HG02678 (cell line): ENCODE measurements around the gene LRRC27.
"Not testable (repeated sequence)": the region's sequence is repeated elsewhere in the genome, so short reads cannot be mapped to it uniquely, and the experiment has no call there.

Source experiments
- ATAC-seq: cut with Tn5 transposase; IDR thresholded peaks from one replicate; pipeline ENCODE4 v1.9.1; 2021; ENCODE audit warnings: mild to moderate bottlenecking, moderate library complexity; ENCODE audit not compliant: unreplicated experiment

Gene LRRC27

DNA sequence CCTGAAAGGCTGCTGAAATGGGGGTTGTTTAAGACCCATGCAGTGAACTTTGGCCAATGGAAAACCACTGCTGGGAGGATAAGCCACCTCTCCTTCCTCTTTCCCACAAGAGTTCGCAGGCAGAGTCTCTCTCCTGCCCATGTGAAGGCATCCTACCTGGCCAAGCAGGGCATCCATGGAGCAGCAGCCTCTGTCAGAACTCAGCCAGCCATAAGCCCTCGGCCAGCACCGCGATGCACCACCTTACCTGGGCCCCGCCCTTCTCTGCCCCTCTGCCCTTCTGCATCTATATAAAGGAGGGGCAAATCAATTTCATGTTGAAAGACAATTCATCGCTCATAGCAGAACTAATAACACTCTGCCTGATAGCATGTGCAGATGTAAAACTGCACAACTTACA, 18.1 kb upstream of the LRRC27 start:
- ATAC-seq, result no peak

DNA sequence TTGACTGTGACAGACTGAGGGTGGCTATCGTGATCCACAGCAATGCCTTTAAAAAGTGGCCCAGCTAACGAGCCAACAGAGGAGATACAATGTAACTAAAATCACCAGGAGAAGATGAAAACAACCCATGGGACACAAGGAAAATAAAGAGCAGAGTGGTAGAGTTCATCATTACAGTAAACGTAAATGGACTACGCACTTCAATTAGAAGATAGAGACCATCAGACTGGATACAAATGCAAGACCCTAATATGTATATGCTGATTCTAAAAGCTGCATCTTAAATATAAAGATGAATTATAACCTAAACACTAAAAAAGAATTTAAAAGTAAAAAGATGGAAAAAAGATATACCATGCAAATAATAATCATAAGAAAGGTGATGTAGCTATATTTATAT, 17.7 kb upstream of the LRRC27 start:
- ATAC-seq, result no peak

DNA sequence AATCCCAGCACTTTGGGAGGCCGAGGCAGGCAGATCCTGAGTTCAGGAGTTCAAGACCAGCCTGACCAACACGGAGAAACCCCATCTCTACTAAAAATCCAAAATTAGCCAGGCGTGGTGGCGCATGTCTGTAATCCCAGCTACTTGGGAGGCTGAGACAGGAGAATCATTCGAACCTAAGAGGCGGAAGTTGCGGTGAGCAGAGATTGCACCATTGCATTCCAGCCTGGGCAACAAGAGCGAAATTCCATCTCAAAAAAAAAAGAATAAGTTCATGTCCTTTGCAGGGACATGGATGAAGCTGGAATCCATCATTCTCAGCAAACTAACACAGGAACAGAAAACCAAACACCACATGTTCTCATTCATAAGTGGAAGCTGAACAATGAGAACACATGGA, 17.1 kb upstream of the LRRC27 start:
- ATAC-seq, result not testable (repeated sequence)

DNA sequence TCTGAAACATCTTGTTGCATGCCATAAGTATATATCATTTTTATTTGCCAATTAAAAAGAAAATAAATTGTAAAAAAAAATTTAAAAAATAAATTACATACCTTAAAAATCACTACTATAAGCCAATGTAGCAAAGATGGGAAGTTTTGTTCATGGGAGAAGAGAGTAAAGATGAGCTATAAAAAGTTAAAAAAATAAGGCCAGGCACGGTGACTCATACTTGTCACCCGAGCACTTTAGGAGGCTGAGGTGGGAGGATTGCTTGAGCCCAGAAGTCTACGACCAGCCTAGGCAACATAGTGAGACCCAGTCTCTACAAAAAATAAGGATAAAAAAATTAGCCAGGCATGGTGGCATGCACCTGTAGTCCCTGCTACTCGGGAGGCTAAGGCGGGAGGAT, 15.9 kb upstream of the LRRC27 start:
- ATAC-seq, result no peak

DNA sequence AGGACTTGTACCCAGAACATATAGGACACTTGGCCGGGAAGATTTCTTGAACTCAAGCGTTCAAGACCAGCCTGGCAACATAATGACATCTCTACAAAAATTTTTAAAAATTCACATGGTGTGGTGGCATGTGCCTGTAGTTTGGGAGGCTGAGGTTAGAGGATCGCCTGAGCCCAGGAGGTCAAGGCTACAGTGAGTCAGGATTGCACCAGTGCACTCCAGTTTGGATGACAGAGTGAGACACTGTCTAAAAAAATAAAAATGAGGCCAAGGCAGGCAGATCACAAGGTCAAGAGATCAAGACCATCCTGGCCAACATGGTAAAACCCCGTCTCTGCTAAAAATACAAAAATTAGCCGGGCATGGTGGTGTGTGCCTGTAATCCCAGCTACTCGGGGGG, 14.5 kb upstream of the LRRC27 start:
- not testable (repeated sequence) for ATAC-seq

DNA sequence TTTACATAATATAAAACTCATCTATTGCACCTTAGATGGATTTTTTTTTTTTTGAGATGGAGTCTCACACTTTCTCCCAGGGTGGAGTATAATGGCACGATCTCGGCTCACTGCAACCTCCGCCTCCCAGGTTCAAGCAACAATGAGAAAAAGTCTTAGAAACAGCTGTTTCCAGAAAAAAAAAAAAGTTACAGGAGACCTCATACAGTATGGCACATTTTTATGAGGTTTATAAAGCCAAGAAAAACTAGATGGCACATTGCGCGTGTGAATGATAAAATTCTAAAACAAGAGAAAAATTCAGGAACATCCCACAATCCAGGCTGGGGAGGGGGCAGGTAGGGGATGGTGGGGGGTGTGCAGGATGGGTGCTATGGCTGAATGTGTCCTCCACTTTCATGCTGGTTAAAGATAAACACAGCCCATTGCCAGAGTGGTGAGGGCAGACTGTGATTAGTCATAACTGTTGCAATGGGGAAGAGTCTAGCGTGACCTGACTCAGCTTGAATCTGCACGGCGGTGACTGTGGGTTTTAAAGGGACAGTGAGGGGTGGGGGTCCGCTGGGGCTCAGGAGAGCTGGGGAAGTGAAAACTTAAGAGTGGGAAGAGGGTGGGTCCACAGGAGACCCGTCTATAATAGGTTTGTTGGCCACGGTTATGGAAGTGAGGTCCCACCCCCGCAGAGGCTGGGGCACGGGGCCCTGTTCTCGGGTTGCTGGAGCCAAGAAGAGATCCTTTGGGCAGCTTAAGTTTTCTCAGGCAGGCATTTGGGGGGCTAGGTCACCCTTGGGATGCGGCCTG, 11.9 kb upstream of the LRRC27 start:
- peak; percentile 99 for ATAC-seq

DNA sequence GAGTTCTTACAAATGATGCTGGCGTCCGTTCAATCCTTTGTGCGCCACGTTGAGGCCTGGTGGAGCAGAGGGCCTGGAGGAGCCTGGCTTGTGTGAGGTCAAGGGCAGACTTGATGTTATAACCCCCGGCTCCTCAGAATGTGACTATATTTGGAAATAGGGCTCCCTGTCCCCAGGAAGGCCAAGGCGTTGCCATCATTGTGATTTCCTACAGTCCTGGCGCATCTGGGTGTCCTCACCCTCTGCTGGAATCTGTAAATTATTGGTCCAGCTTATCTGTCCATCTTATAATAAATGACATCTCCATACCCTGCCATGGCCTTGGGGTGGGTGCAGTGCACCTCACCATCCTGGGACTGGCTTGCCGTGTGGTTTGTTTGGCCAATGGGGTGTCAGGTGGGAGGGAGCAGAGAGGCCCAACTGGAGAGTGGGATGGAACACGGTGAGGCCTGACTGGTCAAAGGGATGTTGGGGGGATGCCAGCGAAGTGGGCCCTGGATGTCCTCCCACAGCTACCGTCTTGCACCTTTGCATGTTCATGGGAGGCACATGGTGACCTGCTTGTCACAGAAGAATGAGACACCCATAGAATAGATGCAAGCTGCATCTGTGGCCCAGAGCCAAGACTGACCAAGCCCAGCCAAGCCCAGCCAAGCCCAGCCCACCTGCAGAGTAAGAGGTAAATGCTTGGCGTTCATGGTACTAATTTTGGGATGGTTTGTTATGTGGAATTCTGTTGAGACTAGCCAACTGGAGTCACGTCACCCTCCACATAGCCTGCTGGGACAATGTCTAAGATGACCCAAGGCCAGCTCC, 11.1 kb upstream of the LRRC27 start:
- ATAC-seq, result no peak

DNA sequence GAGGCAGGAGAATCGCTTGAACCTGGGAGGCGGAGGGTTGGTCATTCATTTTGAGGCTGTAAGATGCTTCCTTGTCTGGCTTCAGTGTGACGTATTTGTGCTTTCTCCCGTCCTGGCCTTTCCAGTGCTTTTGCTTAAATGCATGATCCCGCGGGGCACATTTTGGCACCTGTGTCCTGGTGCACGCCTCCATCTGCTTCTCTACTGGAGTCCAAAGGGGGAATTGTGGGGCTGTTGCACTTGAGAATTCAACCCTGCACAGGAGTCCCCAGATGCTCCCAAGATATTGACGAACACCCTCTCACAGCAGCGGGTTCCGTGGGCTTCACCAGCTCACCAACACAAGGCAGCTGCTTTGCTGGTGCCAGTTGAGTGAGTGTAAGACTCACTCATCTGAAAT, 10.3 kb upstream of the LRRC27 start:
- ATAC-seq, result no peak

DNA sequence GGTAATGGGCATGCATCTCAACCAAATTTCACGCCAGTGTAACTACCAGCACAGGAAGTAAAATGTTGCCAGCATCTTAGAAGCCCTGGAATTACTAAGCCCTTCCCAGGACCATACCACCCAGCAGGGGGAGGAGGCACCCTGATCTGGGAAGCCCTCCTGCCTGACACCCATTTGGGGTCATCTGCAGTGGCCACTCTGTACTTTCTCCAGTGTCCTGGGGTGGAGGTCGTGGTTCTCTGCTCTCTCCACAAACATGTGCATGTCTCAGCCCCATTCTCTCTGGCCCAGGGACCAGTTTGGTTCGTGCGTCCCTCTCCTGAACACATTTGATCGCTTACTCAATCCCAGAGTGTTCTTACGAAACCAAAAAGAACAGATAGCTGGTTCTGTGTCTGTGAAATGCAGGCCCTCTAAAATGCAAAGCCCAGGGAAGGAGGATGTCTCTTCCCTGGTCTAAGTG, 9.4 kb upstream of the LRRC27 start:
- no peak for ATAC-seq

DNA sequence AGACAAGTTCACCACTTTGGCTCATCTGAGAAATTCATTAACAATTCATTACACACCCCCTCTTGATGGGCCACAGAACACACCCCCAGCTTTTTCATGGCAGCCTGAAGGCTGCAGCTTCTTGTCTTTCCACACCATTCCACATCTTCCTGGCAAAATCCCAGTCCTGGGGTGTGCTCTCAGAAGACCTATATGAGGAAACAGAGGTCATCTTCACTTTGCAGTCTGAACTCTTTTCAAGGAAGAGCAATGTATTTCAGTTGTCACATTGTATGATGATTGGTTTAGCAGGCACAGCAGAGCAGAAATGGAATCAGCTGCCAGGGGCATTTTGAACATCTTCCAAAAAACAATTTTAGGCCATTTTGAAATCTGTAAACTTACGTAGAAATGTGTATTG, 7.8 kb upstream of the LRRC27 start:
- ATAC-seq, result no peak

DNA sequence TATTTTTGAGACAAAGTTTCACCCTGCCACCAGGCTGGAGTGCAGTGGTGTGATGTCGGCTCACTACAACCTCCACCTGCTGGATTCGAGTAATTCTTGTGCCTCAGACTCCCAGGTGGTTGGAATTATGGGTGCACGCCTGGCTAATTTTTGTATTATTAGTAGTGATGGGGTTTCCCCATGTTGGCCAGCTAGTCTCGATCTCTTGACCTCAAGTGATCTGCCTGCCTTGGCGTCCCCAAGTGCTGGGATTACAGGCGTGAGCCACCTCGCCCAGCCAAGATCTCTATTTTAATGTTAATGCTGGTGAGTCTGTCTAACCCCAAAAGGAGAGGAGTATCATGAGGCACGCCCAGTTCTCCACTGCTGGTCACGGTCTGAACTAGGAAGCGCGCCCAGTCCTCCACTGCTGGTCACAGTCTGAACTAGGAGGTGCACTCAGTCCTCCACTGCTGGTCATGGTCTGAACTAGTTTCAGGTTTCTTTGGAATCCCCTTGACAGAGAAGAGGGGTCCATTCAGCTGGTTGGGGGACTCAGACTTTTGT, 5.6 kb upstream of the LRRC27 start:
- ATAC-seq, result no peak

DNA sequence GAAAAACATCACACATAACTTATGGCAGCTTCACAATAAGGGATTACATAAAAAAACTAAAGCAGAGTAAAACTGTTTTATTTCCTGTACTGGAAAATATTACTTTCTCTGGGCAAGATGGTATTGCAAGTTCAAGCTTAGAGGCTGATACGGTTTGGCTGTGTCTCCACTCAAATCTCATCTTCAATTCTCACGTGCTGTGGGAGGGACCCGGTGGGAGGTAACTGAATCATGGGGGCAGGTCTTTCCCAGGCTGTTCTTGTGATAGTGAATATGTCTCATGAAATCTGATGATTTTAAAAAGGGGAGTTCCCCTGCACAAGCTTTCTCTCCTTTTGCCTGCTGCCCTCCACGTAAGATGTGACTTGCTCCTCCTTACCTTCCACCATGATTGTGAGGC, 5.1 kb upstream of the LRRC27 start:
- no peak for ATAC-seq

DNA sequence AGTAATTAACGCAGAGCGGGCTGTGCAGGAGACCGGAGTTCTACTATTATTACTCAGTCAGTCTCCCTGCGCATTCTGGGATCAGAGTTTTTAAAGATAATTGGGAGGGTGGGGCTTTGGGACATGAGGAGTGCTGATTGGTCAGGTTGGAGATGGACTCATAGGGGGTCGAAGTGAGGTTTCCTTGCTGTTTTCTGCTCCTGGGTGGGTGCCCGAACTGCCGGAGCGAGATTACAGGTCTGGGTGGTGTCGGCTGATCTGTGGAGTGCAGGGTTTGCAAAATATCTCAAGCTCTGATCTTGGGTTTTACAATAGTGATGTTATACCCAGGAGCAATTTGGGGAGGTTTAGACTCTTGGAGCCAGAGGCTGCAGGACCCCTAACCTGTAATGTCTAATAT, 3.9 kb upstream of the LRRC27 start:
- no peak for ATAC-seq

DNA sequence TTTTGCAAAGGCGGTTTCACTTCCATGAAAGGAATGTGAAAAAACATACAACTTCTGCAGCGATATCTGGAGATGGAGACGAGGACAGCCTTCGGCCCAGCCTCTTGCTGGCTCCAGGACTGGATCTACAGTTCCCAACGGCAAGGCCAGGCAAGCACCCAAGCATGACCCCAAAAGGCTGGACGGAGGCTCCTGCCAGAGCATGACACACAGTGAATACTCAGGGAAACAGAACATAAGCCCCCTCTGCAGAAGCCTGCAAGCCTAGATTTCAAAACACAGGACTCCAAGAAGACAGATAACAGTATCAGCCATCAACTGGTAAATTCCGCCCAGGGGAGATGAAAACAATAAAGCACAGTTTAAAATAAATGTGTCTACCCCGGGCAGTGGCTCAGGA, 3.3 kb upstream of the LRRC27 start:
- no peak for ATAC-seq

DNA sequence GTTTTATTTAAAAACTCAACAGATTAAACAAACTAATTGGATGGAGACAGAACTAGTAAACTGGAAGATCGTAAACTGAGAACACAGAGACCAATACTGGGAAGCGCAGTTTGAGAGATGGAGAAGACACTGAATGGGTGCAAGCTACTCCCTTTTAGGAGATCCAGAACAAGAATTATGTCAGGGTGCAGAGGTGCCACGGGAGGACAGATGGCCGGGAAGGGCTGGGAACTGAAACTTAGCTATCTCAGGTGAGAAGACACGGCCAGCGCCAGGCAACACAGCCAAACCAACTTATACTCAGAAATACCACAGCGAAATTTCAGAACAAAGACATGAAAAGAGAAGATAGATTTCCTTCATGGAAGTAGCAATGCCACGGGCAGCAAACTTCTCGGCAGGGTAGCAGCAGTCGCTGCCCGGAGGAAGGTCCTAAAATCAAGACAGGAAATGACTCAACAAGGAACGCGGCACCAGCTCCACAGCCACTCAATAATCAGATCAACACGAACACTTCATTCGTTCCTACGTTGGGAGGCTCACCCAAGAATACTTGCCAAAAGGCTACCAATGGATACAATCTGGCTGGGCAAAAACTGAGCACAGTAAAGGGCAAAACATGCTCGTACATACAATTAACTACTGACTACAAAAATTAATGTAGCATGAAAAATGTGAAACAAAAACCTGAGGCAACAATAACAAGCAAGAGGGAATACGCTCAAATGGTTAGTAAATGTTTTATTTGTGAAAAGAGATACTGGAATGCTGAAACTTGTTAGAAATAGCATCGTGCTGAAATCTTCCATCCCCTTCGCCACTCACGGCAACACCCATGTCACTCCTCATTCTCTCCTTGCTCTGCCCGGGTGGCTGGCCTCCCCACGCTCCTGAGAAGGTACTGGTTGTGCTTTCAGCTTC, 2.2 kb upstream of the LRRC27 start:
- no peak for ATAC-seq

DNA sequence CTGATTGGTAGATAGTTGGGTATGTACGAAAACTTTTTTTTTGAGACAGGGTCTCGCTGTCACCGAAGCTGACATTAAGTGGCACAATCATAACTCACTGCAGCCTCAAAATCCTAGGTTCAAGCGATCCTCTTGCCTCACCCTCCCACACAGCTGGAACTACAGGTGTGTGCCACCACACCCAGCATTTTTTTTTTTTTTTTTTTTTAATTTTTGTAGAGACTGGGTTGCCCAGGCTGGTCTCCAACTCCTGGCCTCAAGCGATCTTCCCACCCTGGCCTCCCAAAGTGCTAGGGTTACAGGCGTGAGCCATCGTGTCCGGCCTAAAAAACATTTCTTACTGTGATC, 1.5 kb upstream of the LRRC27 start:
- ATAC-seq, result no peak

DNA sequence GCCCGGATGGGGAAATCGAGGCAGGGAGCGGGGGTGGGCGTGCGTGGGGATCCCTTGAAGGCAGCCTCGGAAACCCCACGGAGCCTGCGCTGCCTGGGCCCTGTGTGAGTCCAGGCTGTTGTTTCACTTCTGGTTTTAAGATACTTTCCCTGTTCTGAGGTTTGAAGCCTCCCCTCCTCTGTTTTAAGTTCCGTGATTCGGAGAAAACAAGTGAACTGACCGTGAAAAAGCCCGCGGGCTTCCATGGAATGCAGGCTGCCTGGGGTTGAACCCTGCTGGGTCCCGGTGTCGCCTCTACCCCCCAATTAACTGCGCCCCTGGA, 401 bp downstream of the LRRC27 start:
- ATAC-seq, result peak; percentile 30

DNA sequence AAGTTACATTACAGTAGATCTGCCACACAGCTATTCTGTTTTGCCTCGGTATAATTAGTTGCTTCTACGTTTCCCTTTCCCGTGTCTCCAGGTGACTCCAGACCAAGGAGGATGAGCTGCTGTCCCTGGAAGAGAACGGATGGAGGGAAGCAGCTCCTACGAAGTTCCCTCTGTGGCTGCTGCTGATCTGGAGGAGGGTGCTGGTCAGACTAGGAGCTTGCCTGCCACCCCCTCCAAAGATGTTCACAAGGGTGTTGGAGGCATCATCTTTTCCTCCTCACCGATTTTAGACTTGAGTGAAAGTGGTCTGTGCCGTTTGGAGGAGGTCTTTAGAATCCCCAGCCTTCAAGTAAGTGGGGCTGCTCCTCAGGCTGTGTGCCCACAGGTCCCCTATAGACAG, 1.4 kb downstream of the LRRC27 start:
- no peak for ATAC-seq

DNA sequence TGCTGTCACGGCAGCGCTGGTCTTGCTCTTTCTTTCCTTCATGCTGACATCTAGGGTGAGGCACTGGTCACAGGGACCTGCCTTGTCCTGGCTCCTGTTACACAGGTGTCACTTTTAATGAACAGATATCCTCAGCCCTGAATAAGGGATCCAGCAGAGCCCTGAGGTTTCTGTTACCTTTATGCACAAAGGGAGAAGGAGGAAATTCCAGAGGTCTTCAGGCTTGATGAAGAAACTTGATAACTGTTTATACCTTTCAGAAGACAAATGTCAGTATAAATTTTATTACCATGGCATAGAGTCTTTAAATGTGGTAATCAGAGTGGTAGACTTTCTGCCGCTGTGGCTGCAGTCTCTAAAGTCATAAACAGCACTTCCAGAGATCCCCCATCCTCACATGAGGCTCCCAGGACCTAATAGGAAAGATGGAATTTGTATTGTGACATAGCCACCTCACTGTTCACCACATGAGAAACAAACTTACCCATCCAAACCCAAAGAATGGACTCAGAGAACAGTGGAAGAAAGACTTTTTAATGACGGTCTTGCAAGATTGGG, 2.7 kb downstream of the LRRC27 start:
- ATAC-seq, result no peak

DNA sequence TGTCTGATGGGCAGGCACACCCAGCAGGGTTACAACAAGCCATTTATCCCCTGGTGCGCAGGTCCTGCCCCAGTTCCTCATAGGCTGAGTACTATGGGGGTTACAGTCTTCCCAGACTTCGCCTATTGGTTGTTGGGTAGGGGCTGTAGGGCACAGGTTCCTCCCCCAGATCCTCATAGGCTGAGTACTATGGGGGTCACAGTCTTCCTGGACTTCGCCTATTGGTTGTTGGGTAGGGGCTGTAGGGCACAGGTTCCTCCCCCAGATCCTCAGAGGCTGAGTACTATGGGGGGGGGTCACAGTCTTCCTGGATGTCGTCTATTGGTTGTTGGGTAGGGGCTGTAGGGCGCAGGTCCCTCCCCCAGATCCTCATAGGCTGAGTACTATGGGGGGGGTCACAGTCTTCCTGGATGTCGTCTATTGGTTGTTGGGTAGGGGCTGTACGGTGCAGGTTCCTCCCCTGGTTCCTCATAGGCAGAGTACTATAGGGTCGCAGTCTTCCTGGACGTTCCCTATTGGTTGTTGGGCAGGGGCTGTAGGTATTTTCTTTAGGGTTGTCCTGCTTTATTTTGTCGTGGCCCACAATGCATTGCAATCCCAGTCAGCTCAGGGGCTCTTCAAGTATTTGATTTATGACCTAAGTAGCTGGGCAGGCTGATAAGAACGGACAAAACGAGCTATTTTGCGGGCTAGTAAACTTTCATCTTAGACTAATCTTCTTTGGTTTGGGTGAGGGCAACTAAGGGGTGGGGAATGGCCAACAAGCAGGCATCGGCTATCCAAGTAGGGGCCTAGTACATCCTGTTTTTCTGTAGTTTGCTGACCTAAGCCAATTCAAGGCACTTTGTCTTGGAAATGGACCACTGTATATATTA, 3.4 kb downstream of the LRRC27 start:
- peak; percentile 56 for ATAC-seq
